ENCODE results near the gene CFAP299.

- TF ChIP-seq, protein P1, sequence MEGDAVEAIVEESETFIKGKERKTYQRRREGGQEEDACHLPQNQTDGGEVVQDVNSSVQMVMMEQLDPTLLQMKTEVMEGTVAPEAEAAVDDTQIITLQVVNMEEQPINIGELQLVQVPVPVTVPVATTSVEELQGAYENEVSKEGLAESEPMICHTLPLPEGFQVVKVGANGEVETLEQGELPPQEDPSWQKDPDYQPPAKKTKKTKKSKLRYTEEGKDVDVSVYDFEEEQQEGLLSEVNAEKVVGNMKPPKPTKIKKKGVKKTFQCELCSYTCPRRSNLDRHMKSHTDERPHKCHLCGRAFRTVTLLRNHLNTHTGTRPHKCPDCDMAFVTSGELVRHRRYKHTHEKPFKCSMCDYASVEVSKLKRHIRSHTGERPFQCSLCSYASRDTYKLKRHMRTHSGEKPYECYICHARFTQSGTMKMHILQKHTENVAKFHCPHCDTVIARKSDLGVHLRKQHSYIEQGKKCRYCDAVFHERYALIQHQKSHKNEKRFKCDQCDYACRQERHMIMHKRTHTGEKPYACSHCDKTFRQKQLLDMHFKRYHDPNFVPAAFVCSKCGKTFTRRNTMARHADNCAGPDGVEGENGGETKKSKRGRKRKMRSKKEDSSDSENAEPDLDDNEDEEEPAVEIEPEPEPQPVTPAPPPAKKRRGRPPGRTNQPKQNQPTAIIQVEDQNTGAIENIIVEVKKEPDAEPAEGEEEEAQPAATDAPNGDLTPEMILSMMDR (IDR thresholded peaks at IDR 0.05), result no peak
- no peak for TF ChIP-seq POLR2A (IDR thresholded peaks at IDR 0.05)
Observed at GRCh38 chr4:80948141-80948540, 612.6 kb downstream of the CFAP299 start.
